Putamen (tissue), 1 donor: ENCODE results near the gene MYEOV.

Experiments used
- DNase-seq: peaks from one replicate; pipeline ENCODE4 v3.0.0-alpha.2; 2016; ENCODE audit warnings: low spot score

MYEOV gene

DNA sequence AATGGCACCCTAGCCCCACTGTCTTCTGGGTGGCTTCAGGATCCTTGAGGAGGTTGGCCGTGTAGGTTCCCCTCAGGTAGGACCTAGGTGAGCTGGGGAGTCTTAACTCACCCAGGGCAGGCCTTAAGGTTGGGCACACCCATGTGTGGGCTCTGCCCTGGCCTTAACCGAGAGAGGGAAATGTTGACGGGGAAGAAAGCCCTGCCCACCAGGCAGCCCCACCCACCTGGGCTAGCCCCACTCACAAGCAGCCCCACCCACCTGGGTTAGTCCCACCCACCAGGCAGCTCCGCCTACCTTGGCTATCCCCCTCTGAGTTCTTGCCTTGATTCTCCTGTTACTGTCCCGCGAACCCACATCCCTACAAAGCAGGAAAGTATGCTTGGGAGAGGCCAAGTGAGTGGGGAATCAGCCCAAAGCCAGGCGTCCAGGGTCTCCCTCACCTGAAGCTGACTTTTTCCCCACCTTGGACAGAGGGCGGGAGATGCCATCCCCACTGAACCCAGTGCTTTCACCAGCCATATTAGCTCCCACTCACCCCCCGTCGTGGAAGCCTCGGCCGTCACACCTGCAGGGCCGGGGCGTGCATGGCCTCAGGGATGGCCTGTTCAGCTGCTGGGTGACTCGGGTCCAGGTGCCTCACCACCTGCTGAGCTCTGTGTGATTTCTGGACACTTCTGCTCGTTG, at the start of gene MYEOV:
Gene MYEOV (plus strand): TSS at position 337 of the 687 bp plus-strand sequence. CDS start 1,200 bp downstream, outside the sequence.
- DNase-seq, result no peak

- no peak for DNase-seq
Measured at GRCh38 chr11:69244266-69244665, 49.7 kb upstream of the MYEOV start.

DNA sequence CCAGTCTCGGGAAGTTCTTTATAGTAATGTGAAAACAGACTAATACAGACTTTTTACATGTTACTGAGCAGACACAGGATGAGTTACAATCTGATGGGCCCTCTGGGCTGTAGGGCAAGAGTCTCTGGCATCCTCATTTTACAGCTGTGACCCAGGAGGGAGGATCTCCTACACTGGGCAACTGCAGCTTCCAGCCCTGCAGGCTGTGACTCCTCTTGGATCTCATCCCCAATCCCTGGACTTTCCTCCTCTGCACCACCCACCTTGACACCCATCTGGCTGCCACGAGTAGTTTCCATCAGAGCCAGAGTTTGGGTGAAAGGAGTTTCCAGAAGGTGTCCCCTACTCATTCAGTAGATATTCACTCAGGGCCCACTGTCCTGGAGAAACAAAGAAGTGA, 48.9 kb upstream of the MYEOV start:
- no peak for DNase-seq

GRCh38 chr11:69245491-69246345, 48.2 kb upstream of the MYEOV start:
- no peak for DNase-seq

DNA sequence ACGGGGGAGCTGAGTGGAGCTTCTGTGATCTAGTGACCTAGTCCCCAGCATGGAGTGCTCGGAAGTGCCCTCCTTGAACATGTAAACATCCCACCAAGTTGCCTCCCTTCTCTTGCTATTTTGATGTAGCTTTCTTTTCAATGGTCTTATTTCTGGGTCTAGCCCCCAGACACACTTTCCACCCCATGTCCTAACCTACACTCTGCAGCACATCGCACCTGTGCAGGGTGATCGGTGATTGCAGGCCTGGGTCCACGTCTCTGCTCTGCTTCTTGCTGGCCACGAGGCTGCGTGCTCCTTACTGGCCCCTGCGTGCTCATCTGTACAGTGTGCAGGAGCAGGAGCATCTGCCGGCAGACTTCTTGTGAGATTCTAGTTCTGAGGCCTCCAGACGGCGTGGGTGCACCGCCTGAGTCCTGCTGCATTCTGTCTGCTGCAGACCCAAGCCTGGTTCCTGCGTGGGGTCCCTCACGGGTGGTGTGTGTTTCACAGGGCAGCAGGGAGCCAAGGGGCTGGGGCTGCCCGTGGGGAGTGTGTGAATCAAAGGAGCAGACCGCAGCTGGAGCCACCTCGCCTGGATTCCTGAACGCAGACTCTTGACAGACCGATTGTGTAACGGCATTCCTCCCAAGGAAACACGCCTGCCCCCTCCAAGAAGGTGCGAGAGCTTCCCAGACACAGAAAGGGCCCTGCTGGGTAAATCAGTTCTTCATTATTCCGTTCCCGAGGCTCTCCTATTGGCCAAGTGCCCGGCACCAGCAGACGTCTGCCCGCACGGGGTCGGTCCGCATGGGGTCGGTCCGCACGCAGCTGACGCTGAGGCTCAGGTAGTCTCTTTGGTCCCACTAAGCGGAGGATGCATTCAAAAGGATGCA, 44.4 kb upstream of the MYEOV start:
- no peak for DNase-seq

DNA sequence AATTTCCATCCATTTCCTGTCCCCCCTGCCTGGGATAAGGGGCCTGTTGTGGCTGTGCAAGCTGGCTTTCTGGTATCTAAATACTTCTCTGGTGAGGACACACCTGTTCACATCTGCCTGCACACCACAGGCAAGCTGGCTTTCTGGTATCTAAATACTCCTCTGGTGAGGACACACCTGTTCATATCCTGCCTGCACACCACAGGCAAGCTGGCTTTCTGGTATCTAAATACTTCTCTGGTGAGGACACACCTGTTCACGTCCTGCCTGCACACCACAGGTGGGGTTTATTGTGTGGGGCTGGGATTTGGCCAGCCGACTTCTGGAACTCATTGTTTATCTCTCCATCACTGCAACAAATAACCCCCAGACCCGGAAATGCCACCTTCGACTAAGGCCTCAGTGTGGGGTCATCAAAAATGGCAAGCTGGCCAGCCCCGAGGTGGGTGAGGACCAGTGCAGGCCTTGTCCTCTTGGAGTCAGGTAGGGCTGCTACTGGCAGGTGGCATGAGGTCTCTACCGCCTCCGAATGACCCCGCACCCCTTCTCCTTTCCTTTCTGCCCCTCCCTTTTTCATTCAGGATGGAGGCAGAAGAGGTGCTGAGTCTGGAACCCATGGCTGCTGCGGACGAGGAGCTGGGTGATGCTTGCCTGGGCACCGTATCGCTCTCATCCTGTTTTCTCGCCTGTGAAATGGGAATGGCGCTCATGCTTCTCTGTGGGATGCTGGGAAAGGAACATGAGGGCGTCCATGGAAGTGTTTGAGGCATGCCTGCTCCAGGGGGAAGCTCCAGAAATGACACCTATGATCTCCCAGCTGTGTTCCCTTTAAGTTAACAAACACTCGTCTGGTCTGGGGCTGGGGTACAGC, 43.5 kb upstream of the MYEOV start:
- no peak for DNase-seq

GRCh38 chr11:69251057-69251393, 42.9 kb upstream of the MYEOV start:
- DNase-seq, result no peak

DNA sequence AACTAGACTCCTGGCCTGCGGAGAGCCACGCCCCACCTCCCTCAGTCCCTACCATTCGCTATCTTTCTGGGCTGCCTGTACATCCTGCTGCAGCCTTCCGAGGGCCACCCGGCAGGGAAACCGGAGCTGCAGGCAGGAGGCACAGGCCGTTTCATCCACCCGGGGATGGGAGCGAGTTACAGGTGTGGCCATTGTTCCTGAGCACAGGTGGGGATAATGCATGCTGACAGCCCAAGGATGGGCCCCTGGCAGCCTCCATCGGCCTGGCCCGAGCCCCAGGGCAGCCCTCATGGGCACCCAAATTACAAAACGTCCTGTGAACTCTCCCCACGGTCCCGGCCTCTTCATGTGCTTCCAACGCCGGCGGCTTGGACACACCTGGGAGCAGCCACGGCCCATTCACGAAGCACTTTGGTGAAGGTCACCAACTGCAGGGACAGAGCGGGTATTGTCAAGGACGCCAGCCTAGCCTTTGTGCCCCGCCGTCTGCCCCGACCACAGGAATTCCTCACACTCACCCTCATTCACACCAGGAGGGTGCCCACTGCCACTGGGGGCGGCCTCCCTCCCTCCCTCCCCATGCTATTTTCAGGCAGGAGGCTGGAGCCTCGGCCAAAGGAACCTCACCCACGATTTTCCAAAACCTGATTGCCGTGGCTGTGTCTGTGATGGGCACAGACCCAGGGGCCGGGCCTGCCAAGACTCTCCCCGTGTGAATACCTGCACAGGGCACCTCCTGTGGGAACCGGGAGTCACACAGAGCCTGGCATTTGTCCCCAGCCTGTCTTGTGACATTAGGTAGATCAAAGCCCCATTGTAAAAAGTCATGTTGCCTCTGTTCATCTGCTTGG, 42.1 kb upstream of the MYEOV start:
- DNase-seq, result no peak

GRCh38 chr11:69252490-69252837, 41.5 kb upstream of the MYEOV start:
- no peak for DNase-seq

GRCh38 chr11:69253028-69253427, 40.9 kb upstream of the MYEOV start:
- DNase-seq, result no peak

GRCh38 chr11:69257134-69257533, 36.8 kb upstream of the MYEOV start:
- DNase-seq, result no peak

DNA sequence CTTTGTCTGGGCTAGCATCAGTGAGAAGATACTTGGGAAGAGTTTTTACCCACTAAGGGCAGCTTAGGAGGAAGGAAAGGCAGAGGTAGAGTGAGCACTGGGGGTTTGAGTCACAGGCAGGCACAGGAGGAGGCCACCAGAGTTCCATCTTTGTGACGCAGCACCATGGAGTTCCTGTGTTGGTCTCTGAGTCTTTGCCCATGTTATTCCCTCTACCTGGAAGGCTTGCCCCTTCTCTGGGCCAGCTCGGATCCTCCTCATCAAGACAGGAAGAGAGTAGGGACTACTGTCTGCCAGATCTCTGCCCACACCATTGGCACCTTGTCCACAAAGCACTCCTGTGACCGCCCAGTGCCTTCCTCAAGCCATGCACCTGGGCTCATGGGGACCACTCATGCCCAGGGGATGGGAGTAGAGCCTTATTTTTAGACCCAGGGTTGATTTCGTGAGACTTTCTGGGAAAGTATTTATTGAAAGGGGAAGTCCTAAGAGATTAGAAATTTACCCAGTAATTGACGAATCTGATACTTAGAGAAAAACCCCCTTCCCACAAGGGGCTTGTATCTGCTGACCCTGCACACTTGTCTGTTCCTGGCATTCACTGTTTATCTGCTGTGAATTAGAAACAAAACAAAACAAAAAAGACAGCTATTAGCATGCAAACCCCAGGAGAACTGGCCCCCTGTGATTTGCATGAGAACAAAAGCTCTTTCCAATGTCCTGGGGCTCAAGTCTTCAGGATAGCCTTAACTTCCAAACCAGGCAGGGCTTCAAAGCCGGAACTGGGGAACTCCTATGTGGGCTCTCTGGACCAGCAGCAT, 35.9 kb upstream of the MYEOV start:
- no peak for DNase-seq

GRCh38 chr11:69259096-69259495, 34.9 kb upstream of the MYEOV start:
- no peak for DNase-seq

DNA sequence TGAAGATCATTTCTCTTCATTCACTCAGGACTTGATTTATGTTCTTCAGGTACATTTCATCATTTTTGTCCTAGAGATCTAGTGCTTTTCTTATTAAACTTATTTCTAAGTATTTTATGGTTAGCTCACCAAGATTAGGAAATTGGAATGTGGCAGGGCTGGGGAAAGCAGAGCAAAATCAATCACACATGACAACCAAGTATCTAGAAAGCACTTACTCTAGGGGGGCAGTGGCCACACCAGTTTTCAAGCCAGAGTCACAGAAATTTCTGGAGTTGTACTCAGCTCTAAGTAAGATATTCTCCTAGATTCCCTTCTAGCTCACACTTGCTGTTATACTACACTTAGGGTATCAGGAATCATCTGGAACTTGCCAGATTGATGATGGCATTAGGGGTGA, 33.3 kb upstream of the MYEOV start:
- DNase-seq, result no peak

DNA sequence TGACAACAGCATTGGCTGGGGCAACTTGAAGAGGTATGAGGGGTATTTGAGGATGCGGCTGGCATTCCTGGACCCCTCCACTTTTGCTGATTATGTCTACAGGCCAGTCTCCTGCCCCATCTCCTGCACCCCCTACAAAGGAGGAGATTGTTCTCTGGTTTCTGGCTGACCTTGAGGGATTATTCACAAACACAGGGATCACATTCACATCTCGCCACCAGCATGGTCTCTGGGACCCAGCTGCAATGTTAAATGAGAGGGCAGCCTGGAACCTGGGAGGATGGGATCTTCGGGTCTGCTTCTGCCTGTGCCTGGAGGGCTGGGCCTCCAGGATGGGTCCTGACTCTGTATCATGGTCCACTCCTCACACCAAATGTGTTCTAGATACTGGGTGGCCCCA, 32.8 kb upstream of the MYEOV start:
- DNase-seq, result no peak

DNA sequence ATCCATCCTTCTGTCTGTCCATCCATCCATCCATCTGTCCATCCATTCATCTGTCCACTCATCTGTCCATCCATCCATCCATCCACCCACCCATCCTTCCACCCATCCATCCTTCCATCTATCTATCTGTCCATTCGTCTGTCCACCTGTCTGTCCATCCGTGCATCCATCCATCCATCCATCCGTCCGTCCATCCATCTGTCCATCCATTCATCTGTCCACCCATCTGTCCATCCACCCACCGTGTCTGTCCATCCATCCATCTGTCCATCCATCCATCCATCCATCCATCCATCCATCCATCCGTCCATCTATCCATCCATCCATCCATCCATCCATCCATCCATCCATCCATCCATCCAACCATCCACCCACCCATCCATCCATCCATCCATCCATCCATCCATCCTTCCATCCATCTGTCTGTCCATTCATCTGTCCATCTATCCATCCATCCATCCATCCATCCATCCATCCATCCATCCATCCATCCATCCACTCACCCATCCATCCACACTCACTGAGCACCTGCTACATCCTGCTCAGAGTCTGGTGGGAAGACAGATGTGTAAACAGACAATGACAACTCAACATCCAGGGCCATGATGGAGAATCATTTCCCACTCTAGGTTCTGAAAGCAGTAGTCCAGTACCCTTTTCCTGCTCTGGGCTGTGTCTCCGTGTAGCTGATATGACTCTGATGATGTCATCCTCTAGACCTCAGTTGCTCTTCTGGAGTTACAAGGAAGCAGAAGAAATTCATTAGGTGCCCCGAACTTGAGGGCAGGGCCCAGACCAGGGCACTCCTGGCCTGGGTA, 30.8 kb upstream of the MYEOV start:
- DNase-seq, result no peak

GRCh38 chr11:69263736-69264052, 30.3 kb upstream of the MYEOV start:
- DNase-seq, result no peak

- no peak for DNase-seq
Measured at GRCh38 chr11:69264486-69264885, 29.5 kb upstream of the MYEOV start.

GRCh38 chr11:69265210-69265609, 28.7 kb upstream of the MYEOV start:
- DNase-seq, result no peak
